Astrocyte (in vitro differentiated cells and primary cell): ENCODE data around the gene KLC3.

Experiments
- CTCF ChIP-seq: IDR thresholded peaks from 2 replicates; pipeline ENCODE4 v1.5.1; 2011; ENCODE audit warnings: low read depth, mild to moderate bottlenecking, inconsistent platforms, low read length, moderate library complexity; ENCODE audit not compliant: insufficient read depth
- EZH2 ChIP-seq: IDR thresholded peaks from 2 replicates; pipeline ENCODE4 v1.6.1; 2012; ENCODE audit warnings: mild to moderate bottlenecking, low read length, inconsistent platforms; ENCODE audit not compliant: insufficient read depth

GRCh38 chr19:45322311-45322710, 18.2 kb upstream of the KLC3 start:
- TF ChIP-seq EZH2, result no peak
- no peak for TF ChIP-seq CTCF
